Measurements from ENCODE around the gene RAP1GAP2.

DNA sequence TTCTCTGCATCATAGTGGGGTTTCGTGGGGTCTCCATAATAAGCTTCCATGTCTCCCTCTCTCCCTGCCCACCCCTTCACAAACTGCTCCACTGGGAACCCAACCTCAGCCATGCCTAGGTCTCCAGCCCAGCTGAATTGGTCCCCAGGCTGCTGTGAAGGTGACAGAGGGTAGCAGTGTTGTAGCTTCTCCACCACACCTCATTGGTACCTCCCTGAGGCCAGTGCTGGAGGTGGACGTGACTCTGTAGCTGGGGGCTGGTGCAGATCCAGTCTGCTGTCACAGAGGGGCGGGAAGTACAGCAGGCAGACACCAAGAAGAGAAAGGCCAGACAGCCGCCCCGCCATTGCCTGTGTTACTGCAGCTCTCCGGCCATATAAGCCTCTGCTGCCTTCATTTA, 185.1 kb downstream of the RAP1GAP2 start:
- TF ChIP-seq, protein P1, sequence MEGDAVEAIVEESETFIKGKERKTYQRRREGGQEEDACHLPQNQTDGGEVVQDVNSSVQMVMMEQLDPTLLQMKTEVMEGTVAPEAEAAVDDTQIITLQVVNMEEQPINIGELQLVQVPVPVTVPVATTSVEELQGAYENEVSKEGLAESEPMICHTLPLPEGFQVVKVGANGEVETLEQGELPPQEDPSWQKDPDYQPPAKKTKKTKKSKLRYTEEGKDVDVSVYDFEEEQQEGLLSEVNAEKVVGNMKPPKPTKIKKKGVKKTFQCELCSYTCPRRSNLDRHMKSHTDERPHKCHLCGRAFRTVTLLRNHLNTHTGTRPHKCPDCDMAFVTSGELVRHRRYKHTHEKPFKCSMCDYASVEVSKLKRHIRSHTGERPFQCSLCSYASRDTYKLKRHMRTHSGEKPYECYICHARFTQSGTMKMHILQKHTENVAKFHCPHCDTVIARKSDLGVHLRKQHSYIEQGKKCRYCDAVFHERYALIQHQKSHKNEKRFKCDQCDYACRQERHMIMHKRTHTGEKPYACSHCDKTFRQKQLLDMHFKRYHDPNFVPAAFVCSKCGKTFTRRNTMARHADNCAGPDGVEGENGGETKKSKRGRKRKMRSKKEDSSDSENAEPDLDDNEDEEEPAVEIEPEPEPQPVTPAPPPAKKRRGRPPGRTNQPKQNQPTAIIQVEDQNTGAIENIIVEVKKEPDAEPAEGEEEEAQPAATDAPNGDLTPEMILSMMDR (IDR thresholded peaks at IDR 0.05; ENCODE audit: low read length): no peak
- TF ChIP-seq EZH2 (IDR thresholded peaks at IDR 0.05; ENCODE audit: borderline replicate concordance, low read length): no peak

Measured in OCI-LY1 (cell line).